ENCODE data around the gene HS3ST4.

DNA sequence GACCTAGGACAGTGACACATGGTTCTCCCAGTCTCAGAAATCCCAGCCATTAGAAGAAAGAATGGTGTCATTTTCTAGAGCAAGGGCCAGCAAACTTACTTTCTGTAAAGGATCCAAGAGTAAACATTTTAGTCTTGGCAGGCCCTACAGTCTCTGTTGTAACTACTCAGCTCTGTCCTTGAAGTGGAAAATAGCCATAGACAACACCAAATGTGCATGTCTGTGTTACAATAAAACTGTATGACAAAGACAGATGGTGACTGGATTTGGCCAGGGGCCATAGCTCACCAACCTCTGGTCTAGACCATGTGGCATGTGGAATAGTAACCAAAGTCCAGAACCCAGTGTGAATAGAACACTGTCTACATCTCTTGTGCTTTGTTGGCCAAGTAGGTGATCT is 286.5 kb downstream of the HS3ST4 start:
- TF ChIP-seq, protein P1, sequence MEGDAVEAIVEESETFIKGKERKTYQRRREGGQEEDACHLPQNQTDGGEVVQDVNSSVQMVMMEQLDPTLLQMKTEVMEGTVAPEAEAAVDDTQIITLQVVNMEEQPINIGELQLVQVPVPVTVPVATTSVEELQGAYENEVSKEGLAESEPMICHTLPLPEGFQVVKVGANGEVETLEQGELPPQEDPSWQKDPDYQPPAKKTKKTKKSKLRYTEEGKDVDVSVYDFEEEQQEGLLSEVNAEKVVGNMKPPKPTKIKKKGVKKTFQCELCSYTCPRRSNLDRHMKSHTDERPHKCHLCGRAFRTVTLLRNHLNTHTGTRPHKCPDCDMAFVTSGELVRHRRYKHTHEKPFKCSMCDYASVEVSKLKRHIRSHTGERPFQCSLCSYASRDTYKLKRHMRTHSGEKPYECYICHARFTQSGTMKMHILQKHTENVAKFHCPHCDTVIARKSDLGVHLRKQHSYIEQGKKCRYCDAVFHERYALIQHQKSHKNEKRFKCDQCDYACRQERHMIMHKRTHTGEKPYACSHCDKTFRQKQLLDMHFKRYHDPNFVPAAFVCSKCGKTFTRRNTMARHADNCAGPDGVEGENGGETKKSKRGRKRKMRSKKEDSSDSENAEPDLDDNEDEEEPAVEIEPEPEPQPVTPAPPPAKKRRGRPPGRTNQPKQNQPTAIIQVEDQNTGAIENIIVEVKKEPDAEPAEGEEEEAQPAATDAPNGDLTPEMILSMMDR (IDR thresholded peaks at IDR 0.05; ENCODE audit: low read depth, low read length), result no peak
- no peak for TF ChIP-seq EZH2phosphoT487 (IDR thresholded peaks at IDR 0.05; ENCODE audit: low read depth)
